ENCODE measurements around the gene NAT8. TPM values are rescaled to one million over a fixed set of nuclear protein-coding genes. Genes with fewer than 3 reads are reported as not detected.
"Not testable (repeated sequence)": the region's sequence is repeated elsewhere in the genome, so short reads cannot be mapped to it uniquely, and the experiment has no call there.

The NAT8 gene
- total RNA-seq, 1 donor = not detected

DNA sequence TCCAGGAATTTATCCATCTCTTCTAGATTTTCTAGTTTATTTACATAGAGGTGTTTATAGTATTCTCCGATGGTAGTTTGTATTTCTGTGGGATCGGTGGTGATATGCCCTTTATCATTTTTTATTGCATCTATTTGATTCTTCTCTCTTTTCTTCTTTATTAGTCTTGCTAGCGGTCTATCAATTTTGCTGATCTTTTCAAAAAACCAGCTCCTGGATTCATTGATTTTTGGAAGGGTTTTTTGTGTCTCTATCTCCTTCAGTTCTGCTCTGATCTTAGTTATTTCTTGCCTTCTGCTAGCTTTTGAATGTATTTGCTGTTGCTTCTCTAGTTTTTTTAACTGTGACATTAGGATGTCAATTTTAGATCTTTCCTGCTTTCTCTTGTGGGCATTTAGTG lies 25.0 kb upstream of the NAT8 start:
- not testable (repeated sequence) for DNase-seq (ENCODE audit: low read depth); H3K4me3 ChIP-seq (ENCODE audit: low read depth, low read length)

DNA sequence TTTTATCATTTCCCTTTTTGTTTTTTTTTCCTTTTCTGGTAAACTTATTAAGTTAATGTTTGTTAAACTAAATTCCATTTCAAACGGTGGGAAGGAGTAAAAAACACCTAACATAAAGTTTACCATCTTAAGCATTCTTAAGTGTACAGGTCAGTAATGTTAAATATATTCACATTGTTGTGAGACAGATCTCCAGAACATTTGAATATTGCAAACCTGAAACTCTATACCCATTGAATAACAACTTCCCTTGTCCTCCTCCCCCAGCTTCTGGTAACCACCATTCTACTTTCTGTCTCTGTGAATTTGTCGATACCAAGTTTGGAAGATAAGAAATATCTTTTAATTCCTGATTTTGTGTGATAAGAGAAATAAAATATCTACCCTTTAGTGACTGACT lies 12.0 kb upstream of the NAT8 start:
- TF ChIP-seq, protein P1, sequence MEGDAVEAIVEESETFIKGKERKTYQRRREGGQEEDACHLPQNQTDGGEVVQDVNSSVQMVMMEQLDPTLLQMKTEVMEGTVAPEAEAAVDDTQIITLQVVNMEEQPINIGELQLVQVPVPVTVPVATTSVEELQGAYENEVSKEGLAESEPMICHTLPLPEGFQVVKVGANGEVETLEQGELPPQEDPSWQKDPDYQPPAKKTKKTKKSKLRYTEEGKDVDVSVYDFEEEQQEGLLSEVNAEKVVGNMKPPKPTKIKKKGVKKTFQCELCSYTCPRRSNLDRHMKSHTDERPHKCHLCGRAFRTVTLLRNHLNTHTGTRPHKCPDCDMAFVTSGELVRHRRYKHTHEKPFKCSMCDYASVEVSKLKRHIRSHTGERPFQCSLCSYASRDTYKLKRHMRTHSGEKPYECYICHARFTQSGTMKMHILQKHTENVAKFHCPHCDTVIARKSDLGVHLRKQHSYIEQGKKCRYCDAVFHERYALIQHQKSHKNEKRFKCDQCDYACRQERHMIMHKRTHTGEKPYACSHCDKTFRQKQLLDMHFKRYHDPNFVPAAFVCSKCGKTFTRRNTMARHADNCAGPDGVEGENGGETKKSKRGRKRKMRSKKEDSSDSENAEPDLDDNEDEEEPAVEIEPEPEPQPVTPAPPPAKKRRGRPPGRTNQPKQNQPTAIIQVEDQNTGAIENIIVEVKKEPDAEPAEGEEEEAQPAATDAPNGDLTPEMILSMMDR (IDR thresholded peaks at IDR 0.05; ENCODE audit: insufficient read depth, low read length) = no peak
- DNase-seq (ENCODE audit: low read depth) = no peak
- H3K4me3 ChIP-seq (ENCODE audit: low read depth, low read length) = no peak overlapping the region

DNA sequence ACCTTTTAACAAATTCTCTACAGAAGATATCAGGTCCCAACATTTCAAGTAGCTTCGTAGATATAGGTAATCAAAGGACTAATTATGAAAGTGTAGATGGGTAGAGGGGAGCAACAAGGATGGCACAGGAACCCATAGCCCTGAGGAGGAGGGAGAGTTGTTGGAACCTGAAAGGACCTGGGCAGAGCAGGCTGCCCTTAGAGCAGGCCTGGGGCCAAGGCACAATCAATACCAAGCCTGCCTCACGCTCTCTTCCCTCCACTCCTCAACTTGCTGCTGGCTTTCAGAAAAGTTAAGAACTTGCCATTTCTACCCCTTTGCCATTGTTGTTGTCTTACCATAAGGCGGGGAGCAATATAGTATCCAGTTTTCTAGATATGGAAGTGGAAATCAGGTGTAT lies 10.1 kb upstream of the NAT8 start:
- TF ChIP-seq, protein P1 (IDR thresholded peaks at IDR 0.05; ENCODE audit: insufficient read depth, low read length) = no peak
- no peak overlapping the region for H3K4me3 ChIP-seq (ENCODE audit: low read depth, low read length)
- no peak for DNase-seq (ENCODE audit: low read depth)

DNA sequence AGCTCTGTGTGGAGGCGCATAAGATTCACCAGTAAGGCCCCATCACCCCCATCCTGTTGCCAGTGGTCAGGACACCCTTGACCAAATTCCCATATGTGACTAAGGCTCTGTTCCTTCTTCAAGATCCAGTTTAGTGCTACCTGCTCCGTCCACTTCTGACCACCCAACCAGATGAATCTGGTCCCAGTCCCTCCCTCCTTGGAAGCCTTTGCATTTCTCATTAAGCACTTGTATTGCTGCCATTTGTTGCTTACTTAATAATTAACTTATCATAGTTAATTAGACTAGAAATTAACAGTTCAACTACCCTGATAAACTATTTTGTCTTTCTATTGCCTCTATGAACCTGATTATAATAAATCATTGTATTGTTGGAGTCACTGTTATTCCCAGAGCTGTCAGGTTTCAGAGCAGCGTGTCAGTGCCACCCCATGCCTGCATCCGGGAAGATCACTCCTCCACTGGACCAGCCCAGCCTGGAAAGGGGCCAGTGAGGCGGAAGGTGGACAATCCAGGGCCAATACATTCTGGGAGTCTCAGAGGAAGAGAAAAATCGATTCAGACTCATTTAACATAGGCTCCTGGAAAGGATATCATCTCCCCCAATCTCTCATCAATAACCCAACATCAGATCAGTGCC lies 9.5 kb upstream of the NAT8 start:
- DNase-seq (ENCODE audit: low read depth) = no peak
- TF ChIP-seq, protein P1 (IDR thresholded peaks at IDR 0.05; ENCODE audit: insufficient read depth, low read length) = no peak
- no peak overlapping the region for H3K4me3 ChIP-seq (ENCODE audit: low read depth, low read length)

DNA sequence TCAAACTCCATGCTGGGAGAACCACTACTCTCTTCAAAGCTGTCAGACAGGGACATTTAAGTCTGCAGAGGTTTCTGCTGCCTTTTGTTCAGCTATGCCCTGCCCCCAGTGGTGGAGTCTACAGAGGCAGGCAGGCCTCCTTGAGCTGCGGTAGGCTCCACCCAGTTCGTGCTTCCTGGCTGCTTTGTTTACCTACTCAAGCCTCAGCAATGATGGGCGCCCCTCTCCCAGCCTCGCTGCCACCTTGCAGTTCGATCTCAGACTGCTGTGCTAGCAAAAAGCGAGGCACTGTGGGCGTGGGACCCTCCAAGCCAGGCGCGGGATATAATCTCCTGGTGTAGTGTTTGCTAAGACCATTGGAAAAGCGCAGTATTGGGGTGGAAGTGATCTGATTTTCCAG lies 5.5 kb upstream of the NAT8 start:
- not testable (repeated sequence) for H3K4me3 ChIP-seq (ENCODE audit: low read depth, low read length); DNase-seq (ENCODE audit: low read depth)

DNA sequence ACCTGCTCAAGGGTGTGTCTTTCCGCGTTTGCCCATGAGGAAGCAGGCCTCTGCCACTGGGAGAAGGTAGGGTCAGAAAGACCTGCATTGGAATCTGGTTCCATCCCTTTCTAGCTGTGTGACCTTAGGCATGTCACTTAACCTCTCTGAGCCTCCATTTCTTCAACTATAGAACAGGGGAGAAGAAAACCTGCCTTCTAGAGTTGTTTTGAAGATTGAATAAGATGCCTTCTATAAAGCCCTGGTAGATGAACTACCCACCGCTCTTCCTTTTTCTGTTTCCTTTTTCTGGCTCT lies 507 bp downstream of the NAT8 start:
- TF ChIP-seq, protein P1 (IDR thresholded peaks at IDR 0.05; ENCODE audit: insufficient read depth, low read length) = no peak
- no peak for DNase-seq (ENCODE audit: low read depth)
- no peak overlapping the region for H3K4me3 ChIP-seq (ENCODE audit: low read depth, low read length)

DNA sequence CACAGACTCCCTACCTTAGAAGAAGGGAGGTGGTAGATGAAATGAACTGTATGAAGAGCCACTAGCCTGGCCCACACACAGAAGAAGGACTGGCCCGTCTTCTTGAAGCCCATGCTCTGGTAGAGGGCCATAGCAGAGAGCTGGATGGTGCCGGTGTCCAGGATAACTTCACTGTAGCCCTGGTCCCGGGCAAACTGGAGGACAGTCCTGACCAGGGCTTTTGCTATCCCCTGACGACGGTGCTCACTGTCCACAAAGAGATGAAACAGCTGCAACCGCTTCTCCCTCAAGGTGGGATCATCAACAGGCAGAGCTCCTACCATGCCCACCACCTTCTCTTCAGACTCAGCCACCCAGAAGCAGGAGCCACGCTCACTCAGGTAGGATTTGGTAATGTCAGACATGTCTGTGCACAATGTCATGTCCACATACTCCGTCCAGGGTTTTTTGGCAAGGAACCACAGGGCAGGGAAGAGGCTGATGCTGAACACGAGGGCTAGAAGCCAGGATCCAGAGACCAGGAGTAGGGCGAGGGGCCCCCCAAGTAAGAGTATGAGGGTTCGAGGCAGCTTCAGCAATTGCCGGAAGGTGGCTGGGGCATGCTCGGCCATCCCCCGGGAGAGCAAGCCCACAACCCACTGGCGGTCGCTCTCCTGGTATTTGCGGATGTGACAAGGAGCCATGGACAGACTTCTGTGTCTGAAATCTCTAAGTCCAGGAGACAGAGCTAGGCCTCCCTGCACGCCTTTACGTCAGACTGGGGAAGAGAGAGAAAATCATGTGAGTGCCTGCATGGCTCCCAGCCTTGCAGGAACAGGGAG lies 1.1 kb downstream of the NAT8 start:
- TF ChIP-seq, protein P1 (IDR thresholded peaks at IDR 0.05; ENCODE audit: insufficient read depth, low read length) = no peak
- DNase-seq (ENCODE audit: low read depth) = no peak
- no peak overlapping the region for H3K4me3 ChIP-seq (ENCODE audit: low read depth, low read length)

DNA sequence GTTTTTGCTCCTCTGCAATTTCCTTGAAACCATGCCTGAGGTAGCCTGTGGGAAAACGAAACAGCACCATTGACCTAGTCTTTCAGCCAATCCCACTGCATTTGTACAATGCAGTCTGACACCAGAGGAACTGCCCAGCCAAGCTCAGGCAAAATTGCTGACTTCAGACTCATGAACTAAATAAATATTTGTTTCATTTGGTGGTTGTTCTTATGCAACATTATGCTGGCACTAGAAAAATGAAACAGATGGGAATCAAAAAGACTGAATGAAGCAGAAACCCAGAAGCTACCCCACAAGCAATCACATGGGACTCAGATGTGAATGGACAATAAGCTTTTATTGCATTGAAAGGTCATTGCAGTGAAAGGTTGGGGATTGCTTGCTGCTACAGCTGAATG lies 1.7 kb downstream of the NAT8 start:
- DNase-seq (ENCODE audit: low read depth) = no peak
- H3K4me3 ChIP-seq (ENCODE audit: low read depth, low read length) = no peak overlapping the region
- TF ChIP-seq, protein P1 (IDR thresholded peaks at IDR 0.05; ENCODE audit: insufficient read depth, low read length) = no peak

Measured in fibroblast of the aortic adventitia (primary cell).